WTC11 (cell line): ENCODE results near the gene TRIM59. TPM values are rescaled to one million over a fixed set of nuclear protein-coding genes. Genes with fewer than 3 reads are reported as not detected.

ENCODE experiments used
- ATAC-seq: fragments of 200-7000 bp; cut with Tn5 transposase; 2 replicates; pipeline ENCODE4 v1.10.0; 2021; ENCODE audit warnings: mild to moderate bottlenecking, moderate library complexity
- CTCF ChIA-PET: fragments of 300-600 bp; sonication (Branson Sonifier 250); formaldehyde crosslinking; loops from one replicate; lab custom pipeline; 2021; ENCODE audit warnings: antibody characterized with exemption; lab: Charles Lee
- POLR2A ChIA-PET: fragments of 350-600 bp; sonication (Branson Sonifier 250); formaldehyde crosslinking; loops from one replicate; lab custom pipeline; 2021; ENCODE audit warnings: antibody characterized with exemption; lab: Charles Lee
- DNase-seq: peaks from one replicate; pipeline ENCODE4 v3.0.0; 2021; ENCODE audit warnings: low spot score
- H3K27ac Mint-ChIP-seq: 2 replicates; pipeline ENCODE4 v1.8.0; 2021; ENCODE audit warnings: mixed read lengths
- H3K27me3 Mint-ChIP-seq: 2 replicates; pipeline ENCODE4 v1.8.0; 2021; ENCODE audit warnings: low read depth, mild to moderate bottlenecking, moderate library complexity, mixed read lengths
- H3K36me3 Mint-ChIP-seq: 2 replicates; pipeline ENCODE4 v1.8.0; 2021; ENCODE audit warnings: mixed read lengths
- H3K4me1 Mint-ChIP-seq: 2 replicates; pipeline ENCODE4 v1.8.0; 2022; ENCODE audit warnings: mixed read lengths
- H3K4me3 Mint-ChIP-seq: 2 replicates; pipeline ENCODE4 v1.8.0; 2021; ENCODE audit warnings: mild to moderate bottlenecking, moderate library complexity, mixed read lengths
- H3K9me3 Mint-ChIP-seq: 2 replicates; pipeline ENCODE4 v1.8.0; 2021; ENCODE audit warnings: mixed read lengths
- ATF1 ChIP-seq: sonication (generic); formaldehyde crosslinking; IDR thresholded peaks from 2 replicates; pipeline ENCODE4 v1.8.1; 2023; ENCODE audit warnings: mild to moderate bottlenecking, moderate library complexity, missing genetic modification reagents
- ATF3 ChIP-seq: sonication (generic); formaldehyde crosslinking; conservative IDR thresholded peaks from 2 replicates; pipeline ENCODE4 v1.8.1; 2022; ENCODE audit warnings: mild to moderate bottlenecking, missing genetic modification reagents
- CBFB ChIP-seq: sonication (generic); formaldehyde crosslinking; IDR thresholded peaks from 2 replicates; pipeline ENCODE4 v1.8.1; 2022; ENCODE audit warnings: mild to moderate bottlenecking, low read depth, missing genetic modification reagents
- CDX4 ChIP-seq: fragments of 250-450 bp; sonication (Bioruptor Pico); IDR thresholded peaks from 2 replicates; pipeline ENCODE4 v1.9.0; 2021; ENCODE audit warnings: moderate library complexity, mild to moderate bottlenecking, inconsistent platforms, borderline replicate concordance
- ESRRA ChIP-seq: sonication (generic); formaldehyde crosslinking; IDR thresholded peaks from 2 replicates; pipeline ENCODE4 v1.8.1; 2022; ENCODE audit warnings: mild to moderate bottlenecking, missing genetic modification reagents, borderline replicate concordance
- GRHL2 ChIP-seq: fragments of 250-450 bp; sonication (Bioruptor Pico); IDR thresholded peaks from 2 replicates; pipeline ENCODE4 v1.8.0; 2022; ENCODE audit warnings: mild to moderate bottlenecking, moderate library complexity; ENCODE audit not compliant: insufficient replicate concordance, severe bottlenecking
- HMGA2 ChIP-seq: fragments of 250-450 bp; sonication (Bioruptor Pico); IDR thresholded peaks from 2 replicates; pipeline ENCODE4 v1.4.0; 2021; ENCODE audit warnings: mild to moderate bottlenecking, moderate library complexity
- PRDM15 ChIP-seq: sonication (generic); formaldehyde crosslinking; IDR thresholded peaks from 2 replicates; pipeline ENCODE4 v1.8.0; 2022; ENCODE audit warnings: missing genetic modification reagents
- PRRX2 ChIP-seq: fragments of 250-450 bp; sonication (Bioruptor Pico); IDR thresholded peaks from 2 replicates; pipeline ENCODE4 v1.8.0; 2021; ENCODE audit warnings: mild to moderate bottlenecking
- TEAD4 ChIP-seq: sonication (generic); formaldehyde crosslinking; IDR thresholded peaks from 2 replicates; pipeline ENCODE4 v1.8.0; 2022; ENCODE audit warnings: mild to moderate bottlenecking, missing genetic modification reagents
- ZBTB21 ChIP-seq: sonication (generic); formaldehyde crosslinking; IDR thresholded peaks from 2 replicates; pipeline ENCODE4 v1.8.1; 2023; ENCODE audit warnings: mild to moderate bottlenecking, missing genetic modification reagents, borderline replicate concordance
- ZNF232 ChIP-seq: sonication (generic); formaldehyde crosslinking; IDR thresholded peaks from 2 replicates; pipeline ENCODE4 v1.8.0; 2022; ENCODE audit warnings: mild to moderate bottlenecking, missing genetic modification reagents
- ZNF281 ChIP-seq: sonication (generic); formaldehyde crosslinking; IDR thresholded peaks from 2 replicates; pipeline ENCODE4 v1.8.0; 2023; ENCODE audit warnings: mild to moderate bottlenecking, missing genetic modification reagents
- ZNF416 ChIP-seq: fragments of 250-450 bp; sonication (Bioruptor Pico); IDR thresholded peaks from 2 replicates; pipeline ENCODE4 v1.9.0; 2021; ENCODE audit warnings: mild to moderate bottlenecking, inconsistent platforms
- ZNF671 ChIP-seq: fragments of 250-450 bp; sonication (Bioruptor Pico); IDR thresholded peaks from 2 replicates; pipeline ENCODE4 v1.8.0; 2021; ENCODE audit warnings: mild to moderate bottlenecking
- total RNA-seq: library from RNA; stranded (reverse); gene quantifications from 3 replicates; pipeline ENCODE4 v1.2.3, GENCODE V29; 2021
- TF ChIP-seq, protein P1 (sequence below): sonication (generic); formaldehyde crosslinking; IDR thresholded peaks from 2 replicates; pipeline ENCODE4 v1.8.1; 2022; ENCODE audit warnings: low read depth, missing genetic modification reagents, borderline replicate concordance
- TF ChIP-seq, protein P2 (sequence below): fragments of 250-450 bp; sonication (Bioruptor Pico); IDR thresholded peaks from 2 replicates; pipeline ENCODE4 v1.9.0; 2021; ENCODE audit warnings: mild to moderate bottlenecking
- TF ChIP-seq, protein P3 (sequence below): sonication (generic); formaldehyde crosslinking; IDR thresholded peaks from 2 replicates; pipeline ENCODE4 v1.8.1; 2022; ENCODE audit warnings: mild to moderate bottlenecking, moderate library complexity, missing genetic modification reagents
- TF ChIP-seq, protein P4 (sequence below): fragments of 200-600 bp; IDR thresholded peaks from 2 replicates; pipeline ENCODE4 v1.8.0; 2022; ENCODE audit warnings: antibody characterized with exemption
- TF ChIP-seq, protein P5 (sequence below): sonication (generic); formaldehyde crosslinking; IDR thresholded peaks from 2 replicates; pipeline ENCODE4 v1.8.1; 2023; ENCODE audit warnings: mild to moderate bottlenecking, missing genetic modification reagents, moderate library complexity

The TRIM59 gene
- total RNA-seq, 1 experiment from 2014 or later: 32.4 TPM

DNA sequence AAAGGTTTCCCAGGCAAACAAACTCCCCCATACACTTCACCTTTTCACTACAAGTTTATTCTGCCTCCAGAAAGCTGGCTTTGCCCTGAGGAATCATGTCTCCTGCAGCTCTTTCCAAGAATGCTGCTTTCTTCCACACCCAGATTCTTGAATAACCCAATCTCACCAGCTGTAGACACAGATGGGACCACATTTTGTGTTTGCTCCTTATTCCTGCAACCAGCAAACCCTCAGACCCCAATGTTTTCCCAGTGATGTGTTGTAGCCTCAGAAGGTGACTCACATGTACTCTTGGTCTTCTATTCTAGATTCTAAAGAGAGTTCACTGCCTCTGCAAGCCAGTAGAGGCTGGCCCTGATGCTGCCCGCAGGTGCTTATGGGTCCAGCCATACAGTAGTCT, 23.6 kb upstream of the TRIM59 start:
- H3K36me3 Mint-ChIP-seq: peaks cover 20% of the 10 kb centered on the region
- no peak overlapping the region for H3K4me3 Mint-ChIP-seq
- DNase-seq (no peak), ATAC-seq (no peak)
- H3K27ac Mint-ChIP-seq: no peak overlapping the region
- ChIA-PET CTCF (no interaction called here), POLR2A (no interaction called here)
- TF ChIP-seq CBFB (CRISPR knock-in tag): no peak
- TF ChIP-seq, protein P1, sequence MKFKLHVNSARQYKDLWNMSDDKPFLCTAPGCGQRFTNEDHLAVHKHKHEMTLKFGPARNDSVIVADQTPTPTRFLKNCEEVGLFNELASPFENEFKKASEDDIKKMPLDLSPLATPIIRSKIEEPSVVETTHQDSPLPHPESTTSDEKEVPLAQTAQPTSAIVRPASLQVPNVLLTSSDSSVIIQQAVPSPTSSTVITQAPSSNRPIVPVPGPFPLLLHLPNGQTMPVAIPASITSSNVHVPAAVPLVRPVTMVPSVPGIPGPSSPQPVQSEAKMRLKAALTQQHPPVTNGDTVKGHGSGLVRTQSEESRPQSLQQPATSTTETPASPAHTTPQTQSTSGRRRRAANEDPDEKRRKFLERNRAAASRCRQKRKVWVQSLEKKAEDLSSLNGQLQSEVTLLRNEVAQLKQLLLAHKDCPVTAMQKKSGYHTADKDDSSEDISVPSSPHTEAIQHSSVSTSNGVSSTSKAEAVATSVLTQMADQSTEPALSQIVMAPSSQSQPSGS (CRISPR knock-in tag): no peak
- TF ChIP-seq PRRX2: no peak
- TF ChIP-seq ZNF232 (CRISPR knock-in tag): no peak
- TF ChIP-seq ZNF416 (CRISPR knock-in tag): no peak
- TF ChIP-seq ZBTB21 (CRISPR knock-in tag): no peak
- TF ChIP-seq, protein P2, sequence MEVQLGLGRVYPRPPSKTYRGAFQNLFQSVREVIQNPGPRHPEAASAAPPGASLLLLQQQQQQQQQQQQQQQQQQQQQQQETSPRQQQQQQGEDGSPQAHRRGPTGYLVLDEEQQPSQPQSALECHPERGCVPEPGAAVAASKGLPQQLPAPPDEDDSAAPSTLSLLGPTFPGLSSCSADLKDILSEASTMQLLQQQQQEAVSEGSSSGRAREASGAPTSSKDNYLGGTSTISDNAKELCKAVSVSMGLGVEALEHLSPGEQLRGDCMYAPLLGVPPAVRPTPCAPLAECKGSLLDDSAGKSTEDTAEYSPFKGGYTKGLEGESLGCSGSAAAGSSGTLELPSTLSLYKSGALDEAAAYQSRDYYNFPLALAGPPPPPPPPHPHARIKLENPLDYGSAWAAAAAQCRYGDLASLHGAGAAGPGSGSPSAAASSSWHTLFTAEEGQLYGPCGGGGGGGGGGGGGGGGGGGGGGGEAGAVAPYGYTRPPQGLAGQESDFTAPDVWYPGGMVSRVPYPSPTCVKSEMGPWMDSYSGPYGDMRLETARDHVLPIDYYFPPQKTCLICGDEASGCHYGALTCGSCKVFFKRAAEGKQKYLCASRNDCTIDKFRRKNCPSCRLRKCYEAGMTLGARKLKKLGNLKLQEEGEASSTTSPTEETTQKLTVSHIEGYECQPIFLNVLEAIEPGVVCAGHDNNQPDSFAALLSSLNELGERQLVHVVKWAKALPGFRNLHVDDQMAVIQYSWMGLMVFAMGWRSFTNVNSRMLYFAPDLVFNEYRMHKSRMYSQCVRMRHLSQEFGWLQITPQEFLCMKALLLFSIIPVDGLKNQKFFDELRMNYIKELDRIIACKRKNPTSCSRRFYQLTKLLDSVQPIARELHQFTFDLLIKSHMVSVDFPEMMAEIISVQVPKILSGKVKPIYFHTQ: no peak
- TF ChIP-seq, protein P3, sequence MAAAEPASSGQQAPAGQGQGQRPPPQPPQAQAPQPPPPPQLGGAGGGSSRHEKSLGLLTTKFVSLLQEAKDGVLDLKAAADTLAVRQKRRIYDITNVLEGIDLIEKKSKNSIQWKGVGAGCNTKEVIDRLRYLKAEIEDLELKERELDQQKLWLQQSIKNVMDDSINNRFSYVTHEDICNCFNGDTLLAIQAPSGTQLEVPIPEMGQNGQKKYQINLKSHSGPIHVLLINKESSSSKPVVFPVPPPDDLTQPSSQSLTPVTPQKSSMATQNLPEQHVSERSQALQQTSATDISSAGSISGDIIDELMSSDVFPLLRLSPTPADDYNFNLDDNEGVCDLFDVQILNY (CRISPR knock-in tag): no peak
- TF ChIP-seq HMGA2 (CRISPR knock-in tag): no peak
- TF ChIP-seq GRHL2 (CRISPR knock-in tag): no peak
- TF ChIP-seq ESRRA (CRISPR knock-in tag): no peak
- TF ChIP-seq, protein P4, sequence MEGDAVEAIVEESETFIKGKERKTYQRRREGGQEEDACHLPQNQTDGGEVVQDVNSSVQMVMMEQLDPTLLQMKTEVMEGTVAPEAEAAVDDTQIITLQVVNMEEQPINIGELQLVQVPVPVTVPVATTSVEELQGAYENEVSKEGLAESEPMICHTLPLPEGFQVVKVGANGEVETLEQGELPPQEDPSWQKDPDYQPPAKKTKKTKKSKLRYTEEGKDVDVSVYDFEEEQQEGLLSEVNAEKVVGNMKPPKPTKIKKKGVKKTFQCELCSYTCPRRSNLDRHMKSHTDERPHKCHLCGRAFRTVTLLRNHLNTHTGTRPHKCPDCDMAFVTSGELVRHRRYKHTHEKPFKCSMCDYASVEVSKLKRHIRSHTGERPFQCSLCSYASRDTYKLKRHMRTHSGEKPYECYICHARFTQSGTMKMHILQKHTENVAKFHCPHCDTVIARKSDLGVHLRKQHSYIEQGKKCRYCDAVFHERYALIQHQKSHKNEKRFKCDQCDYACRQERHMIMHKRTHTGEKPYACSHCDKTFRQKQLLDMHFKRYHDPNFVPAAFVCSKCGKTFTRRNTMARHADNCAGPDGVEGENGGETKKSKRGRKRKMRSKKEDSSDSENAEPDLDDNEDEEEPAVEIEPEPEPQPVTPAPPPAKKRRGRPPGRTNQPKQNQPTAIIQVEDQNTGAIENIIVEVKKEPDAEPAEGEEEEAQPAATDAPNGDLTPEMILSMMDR: no peak
- TF ChIP-seq, protein P5, sequence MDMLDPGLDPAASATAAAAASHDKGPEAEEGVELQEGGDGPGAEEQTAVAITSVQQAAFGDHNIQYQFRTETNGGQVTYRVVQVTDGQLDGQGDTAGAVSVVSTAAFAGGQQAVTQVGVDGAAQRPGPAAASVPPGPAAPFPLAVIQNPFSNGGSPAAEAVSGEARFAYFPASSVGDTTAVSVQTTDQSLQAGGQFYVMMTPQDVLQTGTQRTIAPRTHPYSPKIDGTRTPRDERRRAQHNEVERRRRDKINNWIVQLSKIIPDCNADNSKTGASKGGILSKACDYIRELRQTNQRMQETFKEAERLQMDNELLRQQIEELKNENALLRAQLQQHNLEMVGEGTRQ (CRISPR knock-in tag): no peak
- no peak for TF ChIP-seq ATF1 (CRISPR knock-in tag)
- no peak for TF ChIP-seq ATF3
- no peak for TF ChIP-seq PRDM15
- no peak for TF ChIP-seq ZNF671 (CRISPR knock-in tag)
- no peak for TF ChIP-seq CDX4 (CRISPR knock-in tag)
- no peak for TF ChIP-seq ZNF281
- no peak for TF ChIP-seq TEAD4
- H3K4me1 Mint-ChIP-seq: no peaks in the 10 kb centered on the region
- peaks cover 7% of the 10 kb centered on the region for H3K27me3 Mint-ChIP-seq
- H3K9me3 Mint-ChIP-seq: peaks cover 23% of the 10 kb centered on the region
